A673 (cell line): ENCODE measurements around the gene IPO13. TPM values are rescaled to one million over a fixed set of nuclear protein-coding genes. Genes with fewer than 3 reads are reported as not detected.
A peak's percentile ranks its signal among the peaks of the same experiment; 100 is the strongest.

ENCODE experiments used
- BruUV-seq: library from RNA; stranded (reverse); fragments of 400-500 nt; replicated peaks from 2 replicates; lab custom pipeline; 2021; lab: Mats Ljungman, UMichigan
- CTCF ChIA-PET: fragments of 300-600 bp; sonication (Branson Sonifier 250); formaldehyde crosslinking; loops from one replicate; lab custom pipeline; 2022; ENCODE audit warnings: antibody characterized with exemption; lab: Charles Lee
- POLR2A ChIA-PET: fragments of 300-600 bp; sonication (Branson Sonifier 250); formaldehyde crosslinking; loops from one replicate; lab custom pipeline; 2022; ENCODE audit warnings: antibody characterized with exemption; ENCODE audit not compliant: low non-redundant PET; lab: Charles Lee
- DNase-seq: peaks from one replicate; pipeline ENCODE4 v3.0.0-alpha.2; 2015; ENCODE audit warnings: low spot score
- H3K27ac ChIP-seq: fragments of 200-600 bp; sonication (generic); 2 replicates; pipeline ENCODE4 v1.5.1; 2016; ENCODE audit warnings: mixed run types, low read depth, mild to moderate bottlenecking, mixed read lengths, antibody characterized with exemption, low read length; ENCODE audit not compliant: poor library complexity, severe bottlenecking
- H3K27me3 ChIP-seq: fragments of 200-600 bp; sonication (generic); replicated peaks from 2 replicates; pipeline ENCODE4 v1.6.1; 2017; ENCODE audit warnings: mixed run types, low read depth, mild to moderate bottlenecking, mixed read lengths, antibody characterized with exemption, low read length; ENCODE audit not compliant: insufficient read depth, poor library complexity
- H3K36me3 ChIP-seq: fragments of 200-600 bp; sonication (generic); 2 replicates; pipeline ENCODE4 v1.6.1; 2016; ENCODE audit warnings: mixed run types, mild to moderate bottlenecking, mixed read lengths, antibody characterized with exemption, low read length; ENCODE audit not compliant: insufficient read depth, poor library complexity, severe bottlenecking
- H3K4me1 ChIP-seq: fragments of 200-600 bp; sonication (generic); 2 replicates; pipeline ENCODE4 v1.6.1; 2017; ENCODE audit warnings: mixed run types, mild to moderate bottlenecking, mixed read lengths, antibody characterized with exemption, low read length; ENCODE audit not compliant: insufficient read depth, poor library complexity, severe bottlenecking
- H3K4me3 ChIP-seq: fragments of 200-600 bp; sonication (generic); 2 replicates; pipeline ENCODE4 v1.5.1; 2016; ENCODE audit warnings: low read depth, mixed run types, mild to moderate bottlenecking, mixed read lengths, low read length; ENCODE audit not compliant: poor library complexity, severe bottlenecking
- H3K9me3 ChIP-seq: fragments of 200-600 bp; sonication (generic); 2 replicates; pipeline ENCODE4 v1.6.1; 2016; ENCODE audit warnings: mixed run types, low read depth, mild to moderate bottlenecking, mixed read lengths, antibody characterized with exemption, low read length; ENCODE audit not compliant: poor library complexity, severe bottlenecking
- CTCF ChIP-seq: fragments of 300-800, 200-600 bp; sonication (generic); conservative IDR thresholded peaks from 2 replicates; pipeline ENCODE4 v1.5.1; 2017; ENCODE audit warnings: low read depth, mild to moderate bottlenecking, antibody characterized with exemption, low read length, moderate library complexity, mixed read lengths
- EZH2 ChIP-seq: fragments of 200-600 bp; sonication (generic); IDR thresholded peaks from 2 replicates; pipeline ENCODE4 v1.6.1; 2017; ENCODE audit warnings: borderline replicate concordance, low read depth, mild to moderate bottlenecking, mixed read lengths, antibody characterized with exemption, low read length; ENCODE audit not compliant: poor library complexity, severe bottlenecking
- intact Hi-C: fragments of 100-400 bp; cut with micrococcal nuclease; formaldehyde crosslinking; loops from one replicate; pipeline ENCODE4 v1.10.0; 2022; ENCODE audit not compliant: unreplicated experiment
- total RNA-seq: library from RNA; stranded (reverse); gene quantifications from 2 replicates; pipeline ENCODE4 v1.2.3, GENCODE V29; 2021

Gene IPO13
- total RNA-seq, 1 experiment from 2014 or later = 53.4 TPM

GRCh38 chr1:43970911-43971310 is 24.2 kb downstream of the IPO13 start:
- intact Hi-C loops = no loop called here
- Histone ChIP-seq H3K9me3 (no peaks in the 10 kb centered on the region), H3K27me3 (no peaks in the 10 kb centered on the region), H3K4me1 (peaks cover 5% of the 10 kb centered on the region), H3K36me3 (peaks cover under 1% of the 10 kb centered on the region), H3K4me3 (peak overlapping the region; percentile 93), H3K27ac (no peak overlapping the region)
- TF ChIP-seq CTCF (no peak), EZH2 (no peak)
- no TSS peak for BruUV-seq
- ChIA-PET CTCF (no interaction called here), POLR2A (no interaction called here)
- no peak for DNase-seq

GRCh38 chr1:43971336-43971980 is 24.7 kb downstream of the IPO13 start:
- CTCF ChIA-PET = no interaction called here

GRCh38 chr1:43973981-43974442 is 27.3 kb downstream of the IPO13 start:
- ChIA-PET POLR2A (no interaction called here), CTCF (no interaction called here)
- peak overlapping the region; percentile 90 for H3K27ac ChIP-seq
- intact Hi-C loops = no loop called here
- peaks cover 27% of the 10 kb centered on the region for H3K4me1 ChIP-seq
- no peaks in the 10 kb centered on the region for H3K27me3 ChIP-seq
- H3K9me3 ChIP-seq = no peaks in the 10 kb centered on the region
- H3K4me3 ChIP-seq = peak overlapping the region; percentile 88
- no TSS peak for BruUV-seq
- DNase-seq = no peak
- no peak for TF ChIP-seq CTCF
- no peak for TF ChIP-seq EZH2
- H3K36me3 ChIP-seq = peaks cover 18% of the 10 kb centered on the region

More at GRCh38 chr1:43971336-43971980, 24.7 kb downstream of the IPO13 start:
- H3K36me3 ChIP-seq = peaks cover 6% of the 10 kb centered on the region
- POLR2A ChIA-PET = no interaction called here
- peaks cover 8% of the 10 kb centered on the region for H3K4me1 ChIP-seq
- TF ChIP-seq EZH2 (no peak), CTCF (no peak)
- intact Hi-C loops = no loop called here
- no TSS peak for BruUV-seq
- no peaks in the 10 kb centered on the region for H3K27me3 ChIP-seq
- H3K9me3 ChIP-seq = no peaks in the 10 kb centered on the region
- H3K4me3 ChIP-seq = no peak overlapping the region
- no peak overlapping the region for H3K27ac ChIP-seq
- DNase-seq = no peak
